Measurements from ENCODE around the gene PHF21A.

Gene PHF21A

GRCh38 chr11:45884596-45885185 is 236.6 kb downstream of the PHF21A start:
- DNase-seq (ENCODE audit: low spot score): no peak

All from Ammon's horn (tissue), 1 donor.